HK-2 (cell line): ENCODE results near the gene MINDY4.

ENCODE experiments used
- DNase-seq: peaks from one replicate; pipeline ENCODE4 v3.0.0-alpha.2; 2018; ENCODE audit not compliant: unreplicated experiment

MINDY4 gene

DNA sequence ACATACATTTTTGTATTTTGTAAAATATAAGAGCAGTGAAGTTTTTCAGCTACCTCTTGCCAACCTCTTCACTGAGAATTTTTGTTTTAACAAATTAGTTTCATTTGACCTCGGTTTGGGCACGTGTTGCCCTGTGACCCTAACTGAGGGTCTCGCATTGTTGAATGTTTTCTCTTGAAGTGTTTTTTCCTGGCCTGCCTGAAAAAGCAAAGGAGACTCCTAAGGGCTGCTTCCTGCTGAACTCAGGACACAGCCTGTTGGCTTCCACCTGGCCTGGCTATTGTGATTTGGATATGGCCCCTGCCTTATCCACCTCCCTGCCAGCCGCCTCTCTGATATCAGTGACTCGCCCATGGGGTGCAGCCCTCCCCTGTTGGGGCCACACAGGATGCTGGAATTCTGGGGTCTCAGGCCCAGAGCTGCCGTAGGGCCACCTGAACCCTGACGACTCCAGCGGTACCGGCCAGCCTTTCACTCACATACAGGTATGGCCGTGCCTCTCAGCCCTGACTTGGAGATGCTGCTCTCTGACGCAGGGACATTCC is 81.6 kb downstream of the MINDY4 start:
- no peak for DNase-seq

DNA sequence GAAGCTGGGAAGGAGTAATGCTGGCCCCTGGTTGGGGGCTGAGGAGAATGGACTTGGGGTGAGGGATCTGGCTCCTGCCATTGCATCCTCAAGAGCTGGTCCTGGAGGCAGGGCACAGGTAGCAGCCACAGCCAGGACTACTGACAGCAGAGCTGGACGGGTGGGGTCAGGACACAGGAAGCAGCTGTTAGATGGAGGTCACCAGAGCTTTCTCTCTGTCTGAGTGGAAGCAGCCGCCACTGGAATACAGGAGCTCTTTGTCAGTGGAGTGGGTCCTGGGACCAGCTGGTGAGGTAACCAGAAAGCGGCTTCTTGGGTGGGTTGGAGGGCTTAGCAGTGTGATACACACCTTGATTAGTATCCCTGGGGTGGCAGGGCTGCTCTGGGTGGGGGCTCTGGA is 82.4 kb downstream of the MINDY4 start:
- no peak for DNase-seq

DNA sequence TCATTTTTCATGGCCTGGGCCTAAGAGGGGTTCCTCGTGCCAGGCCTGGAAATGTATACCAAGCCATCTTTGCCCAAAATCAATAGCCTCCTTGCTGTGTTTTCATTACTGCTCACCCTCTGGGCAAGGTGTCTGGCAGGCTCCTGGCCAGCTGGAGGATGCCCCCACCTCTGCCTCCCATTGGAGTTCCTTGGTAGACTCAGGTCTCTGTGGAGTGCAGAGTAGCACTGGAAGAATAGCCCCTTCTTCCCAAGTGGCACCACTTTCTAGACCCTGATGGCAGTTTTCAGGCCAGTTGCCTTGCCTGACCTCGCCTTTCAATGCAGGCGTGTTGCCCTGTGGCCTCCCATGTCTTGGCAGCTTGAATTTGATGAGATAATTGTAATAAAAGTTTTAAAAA is 84.7 kb downstream of the MINDY4 start:
- no peak for DNase-seq

DNA sequence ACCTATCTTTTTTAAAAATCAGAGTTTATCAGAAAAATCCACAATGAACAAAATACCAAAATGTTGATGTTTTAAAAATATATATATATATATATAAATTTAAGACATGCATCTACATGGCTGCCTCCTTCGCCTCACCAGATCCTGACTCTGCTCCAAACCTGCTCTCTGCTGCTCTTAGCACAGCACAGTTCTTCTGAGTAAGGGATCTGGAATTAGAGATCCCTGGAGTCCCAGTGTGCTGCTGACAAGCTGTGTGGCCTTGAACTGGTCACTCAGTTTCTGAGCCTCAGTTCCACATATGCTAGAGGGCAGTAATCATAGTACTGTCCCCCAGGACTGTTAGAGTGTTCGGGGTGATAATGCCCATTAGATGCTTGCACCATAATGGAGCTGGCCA is 87.4 kb downstream of the MINDY4 start:
- DNase-seq = no peak

DNA sequence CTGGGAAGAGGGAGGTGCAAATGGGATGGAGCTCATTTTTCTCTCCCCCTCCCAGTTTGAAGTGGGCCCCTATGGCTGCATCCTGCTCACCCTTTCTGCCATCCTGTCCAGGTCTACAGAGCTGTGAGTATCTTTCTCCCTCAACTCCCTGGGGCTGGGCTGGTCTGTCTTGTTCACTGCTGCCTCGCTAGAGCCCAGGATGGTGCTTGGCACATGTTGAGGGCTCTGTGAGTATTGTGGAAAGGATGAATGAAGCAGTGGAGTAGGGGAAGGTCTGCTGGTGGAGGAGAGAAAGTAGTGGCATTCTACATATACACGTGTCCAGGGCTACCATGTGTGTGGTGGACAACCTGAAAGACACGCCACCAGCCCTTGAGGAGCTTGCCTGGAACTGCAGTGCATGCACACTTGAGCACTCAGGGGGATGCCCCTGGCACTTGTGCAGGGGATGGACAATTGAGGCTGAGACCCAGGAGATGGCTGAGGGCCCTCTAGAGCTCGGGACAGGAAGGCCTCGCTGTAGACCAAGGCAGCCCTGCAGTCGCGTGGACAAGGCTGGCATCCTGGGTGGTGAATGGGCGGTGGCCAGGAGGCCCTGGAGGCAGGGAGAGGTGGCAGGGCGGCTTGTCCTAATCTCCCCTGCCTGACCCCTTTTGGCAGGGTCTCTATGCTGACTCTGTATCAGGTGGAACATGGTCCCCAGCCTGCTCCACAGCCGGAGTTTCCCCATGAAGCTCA is 88.2 kb downstream of the MINDY4 start:
- no peak for DNase-seq

DNA sequence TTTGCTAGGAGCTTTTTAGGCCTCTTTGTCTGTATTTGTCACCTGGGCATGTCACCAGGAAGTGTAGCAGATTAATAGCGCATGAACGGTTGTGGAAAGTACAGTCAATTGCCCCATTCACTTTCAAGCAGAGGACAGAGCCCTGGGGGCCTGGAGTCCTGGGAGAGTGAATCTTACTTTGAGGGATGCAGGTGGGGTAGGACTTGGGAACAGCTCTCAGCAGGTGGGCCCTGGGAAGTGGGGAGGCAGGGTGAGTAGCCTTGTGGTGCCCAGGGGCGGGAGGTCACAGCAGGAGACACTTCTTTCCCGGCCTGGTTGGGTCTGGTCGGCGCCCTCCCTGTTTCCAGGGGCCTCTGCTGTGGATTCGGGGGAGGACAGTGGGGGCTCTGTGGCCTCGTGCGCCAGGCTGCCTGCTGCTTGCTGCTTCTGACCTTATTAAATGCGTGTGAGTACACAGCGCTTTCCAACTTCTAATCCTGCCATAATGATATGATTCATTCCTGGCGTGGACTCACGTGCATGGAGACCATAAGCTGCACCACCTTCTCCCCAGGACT is 88.8 kb downstream of the MINDY4 start:
- no peak for DNase-seq

DNA sequence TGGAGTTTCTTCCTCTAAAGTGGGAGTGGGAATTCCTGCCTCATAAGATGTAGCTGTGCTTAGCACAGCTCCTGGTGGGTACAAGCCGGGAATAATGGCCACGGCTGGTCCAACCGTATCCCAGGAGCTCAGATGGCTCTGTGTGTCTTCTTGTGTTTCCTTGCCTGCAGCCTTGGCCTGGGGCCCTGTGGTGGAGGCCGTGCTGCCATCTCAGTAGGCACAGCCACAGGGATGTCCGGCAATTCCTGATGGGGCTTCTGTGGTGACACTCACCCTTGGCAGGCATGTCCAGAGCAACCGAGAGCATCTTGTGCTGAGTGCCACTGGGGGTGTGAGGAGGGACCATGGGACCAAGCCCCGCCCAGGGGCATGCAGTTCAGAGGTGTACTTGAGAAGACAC is 90.4 kb downstream of the MINDY4 start:
- DNase-seq = no peak

DNA sequence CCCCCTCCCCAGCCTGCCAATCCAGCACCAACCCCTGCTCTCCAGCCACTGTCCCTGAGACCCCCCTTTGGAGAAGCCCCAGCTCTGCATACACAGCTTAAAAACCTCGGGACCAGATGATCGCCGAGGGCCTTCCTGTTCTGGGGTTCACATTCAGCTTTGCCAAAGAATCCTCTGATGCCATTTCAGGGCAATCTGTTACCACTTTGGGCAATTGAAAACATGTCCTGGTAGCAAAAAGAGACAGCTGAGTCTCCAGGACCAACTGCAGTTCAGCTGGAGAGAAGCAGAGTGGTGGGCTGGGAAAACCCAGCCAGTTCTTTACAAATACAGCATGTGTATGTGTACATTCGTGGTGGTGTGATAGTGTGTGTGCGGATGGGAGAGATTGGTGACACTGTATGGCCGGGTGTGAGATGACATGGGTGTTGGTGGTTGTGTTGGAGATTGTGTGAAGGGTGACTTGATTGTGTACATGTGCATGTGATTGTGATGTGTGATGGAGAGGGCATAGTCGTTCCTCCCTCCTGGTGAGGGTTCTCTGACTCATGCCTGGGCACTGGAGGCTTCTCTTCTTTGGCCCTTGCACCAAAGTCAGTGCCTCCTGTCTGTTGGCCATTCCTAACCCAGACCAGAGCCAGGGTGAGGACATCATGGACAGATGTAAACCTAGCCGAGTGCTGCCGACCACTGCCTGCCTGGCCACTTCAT is 91.9 kb downstream of the MINDY4 start:
- no peak for DNase-seq

DNA sequence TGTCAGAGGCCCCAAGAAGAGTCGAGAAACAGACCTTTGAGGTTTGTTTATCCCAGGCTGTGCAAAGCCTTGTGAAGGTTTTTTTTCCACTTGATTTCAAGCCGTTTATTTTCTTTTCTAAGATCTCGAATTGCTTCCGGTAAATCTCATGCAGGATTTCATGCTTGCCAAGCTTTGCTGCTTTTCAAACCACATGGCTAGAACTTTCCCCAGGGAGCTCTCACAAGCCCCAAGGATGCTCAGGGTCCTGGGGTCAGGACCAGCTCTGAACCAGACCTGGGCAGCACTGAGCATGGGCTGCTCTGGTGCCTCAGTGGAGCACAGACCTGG is 92.5 kb downstream of the MINDY4 start:
- no peak for DNase-seq

DNA sequence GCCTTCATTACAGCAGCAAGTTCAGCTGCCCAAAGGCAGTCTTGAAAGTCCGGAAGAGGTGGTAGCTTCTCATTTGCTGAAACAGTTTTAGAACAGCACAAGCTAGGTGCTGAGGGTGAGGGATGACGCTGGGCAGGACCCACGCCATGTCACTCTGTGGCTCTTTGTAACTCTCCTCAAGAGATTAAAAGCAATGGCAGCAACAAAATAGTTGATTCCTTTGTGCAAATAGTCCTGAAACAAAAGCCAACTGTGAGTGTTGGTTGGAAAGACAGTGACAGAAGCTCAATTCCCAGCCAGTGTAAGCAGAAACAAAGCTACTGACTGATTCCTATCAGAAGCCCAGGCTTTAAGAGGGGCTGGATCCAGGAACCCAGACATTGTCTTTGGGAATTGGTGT is 92.9 kb downstream of the MINDY4 start:
- DNase-seq = no peak

DNA sequence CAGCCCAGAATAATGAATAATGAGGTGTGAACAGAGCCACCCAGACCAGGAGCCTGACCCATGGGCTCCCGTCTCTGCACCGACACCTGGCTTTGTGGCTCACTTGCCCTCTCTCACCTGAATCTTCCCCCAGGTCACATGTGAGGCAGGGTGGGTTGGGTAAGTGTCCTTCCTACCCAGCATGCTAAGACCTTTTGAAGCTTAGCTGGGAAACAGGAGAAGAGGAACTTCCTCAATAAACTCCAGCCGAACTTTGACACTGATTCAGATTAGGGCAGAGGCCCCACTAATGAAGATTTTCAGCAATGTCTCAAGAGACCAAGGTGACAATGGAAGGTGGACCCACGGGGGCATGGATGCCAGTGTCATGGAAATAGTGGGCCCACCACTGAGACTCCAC is 93.9 kb downstream of the MINDY4 start:
- DNase-seq = no peak

DNA sequence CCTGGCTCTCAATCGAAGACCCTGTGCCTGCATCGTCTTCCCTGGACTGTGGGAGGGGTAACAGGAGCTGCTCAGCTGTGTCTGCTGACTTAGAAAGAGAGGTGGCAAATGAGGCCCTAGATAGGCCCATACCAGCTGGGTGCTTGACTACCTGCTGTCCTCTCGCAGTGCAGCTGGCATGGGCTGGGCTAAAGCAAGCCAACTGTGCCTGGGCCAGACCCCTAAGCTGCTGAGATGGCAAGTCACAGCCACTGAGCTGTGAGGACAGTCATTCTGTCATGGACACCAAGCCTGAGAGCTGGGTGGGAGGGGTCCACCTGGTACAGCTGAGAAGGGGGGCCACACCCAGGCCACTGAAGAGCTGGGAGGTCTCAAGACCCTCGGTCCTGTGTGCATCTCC is 94.6 kb downstream of the MINDY4 start:
- no peak for DNase-seq

DNA sequence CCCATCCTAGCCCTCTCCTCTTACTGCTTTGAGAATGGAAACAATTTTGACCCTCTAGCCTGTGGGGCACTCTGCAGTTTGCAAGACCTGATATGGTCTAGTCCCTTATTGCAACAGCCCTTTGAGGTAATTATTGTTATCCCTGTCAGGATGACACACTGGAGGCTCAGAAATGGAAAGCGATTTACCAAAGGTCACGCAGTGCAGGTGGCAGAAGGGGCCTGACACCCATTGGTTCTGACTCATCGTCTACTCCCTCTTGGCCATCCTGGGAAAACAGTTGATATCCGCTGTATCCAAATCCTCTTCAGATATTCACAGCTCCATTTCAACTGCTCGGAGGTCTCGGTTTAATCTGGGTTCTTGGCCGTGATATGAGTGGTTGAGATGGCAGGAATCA is 95.7 kb downstream of the MINDY4 start:
- no peak for DNase-seq

DNA sequence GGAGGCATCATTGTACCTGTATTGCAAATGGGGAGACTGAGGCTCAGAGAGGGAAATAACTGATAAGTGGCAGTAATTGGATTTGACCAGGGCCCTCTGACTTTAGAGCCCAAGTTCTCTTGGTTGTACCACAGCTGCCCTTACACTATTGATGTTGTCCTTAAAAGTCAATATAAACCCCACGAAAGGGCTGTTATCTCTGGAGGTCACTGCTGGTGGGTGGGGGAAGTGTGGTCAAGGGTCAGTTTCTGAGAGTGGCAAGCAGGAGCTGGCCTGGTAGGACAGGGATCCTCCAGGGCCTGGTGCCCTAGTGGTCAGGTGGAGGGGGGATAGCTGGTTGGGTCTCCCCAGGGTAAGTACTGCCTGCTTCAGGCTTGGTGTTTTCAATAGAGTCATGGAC is 96.3 kb downstream of the MINDY4 start:
- no peak for DNase-seq

DNA sequence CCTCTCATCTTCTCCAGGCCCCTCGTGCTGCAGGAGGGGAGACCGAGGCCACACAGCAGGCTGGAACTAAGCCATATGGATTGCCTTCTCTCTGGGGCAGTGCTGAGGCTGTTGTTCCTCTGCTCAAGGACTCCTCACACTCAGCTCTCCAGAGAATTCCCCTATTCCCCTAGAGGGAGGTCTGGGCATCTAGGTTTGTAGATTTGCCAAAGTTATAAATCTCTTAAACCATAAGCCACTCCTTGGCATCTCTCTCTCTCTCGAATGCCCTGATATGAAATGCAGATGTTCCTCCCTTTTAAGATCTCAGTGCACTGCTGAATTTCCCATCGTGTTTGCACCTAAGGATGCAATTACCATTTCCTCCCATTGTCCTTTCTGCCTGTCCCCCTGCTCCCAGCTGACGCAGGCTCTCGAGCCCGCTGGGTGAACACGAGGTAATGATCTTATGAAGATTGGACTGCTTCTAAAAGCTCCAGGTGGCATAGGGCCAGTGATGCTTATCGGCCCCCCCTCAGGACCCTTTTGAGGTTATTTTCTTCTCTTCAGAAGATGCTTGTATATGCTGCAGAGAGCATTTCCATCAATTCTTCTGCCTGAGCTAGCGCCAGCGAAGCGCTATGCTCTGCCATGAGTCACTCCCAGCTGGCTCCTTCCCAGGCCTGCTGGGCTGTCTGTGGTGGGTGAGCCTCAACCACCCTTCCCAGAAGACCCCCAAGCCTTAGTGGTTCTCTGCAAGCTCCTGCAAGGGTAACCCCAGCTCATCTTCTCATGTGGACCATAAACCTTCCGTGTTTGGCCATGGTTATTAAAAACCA is 98.8 kb downstream of the MINDY4 start:
- DNase-seq = no peak

DNA sequence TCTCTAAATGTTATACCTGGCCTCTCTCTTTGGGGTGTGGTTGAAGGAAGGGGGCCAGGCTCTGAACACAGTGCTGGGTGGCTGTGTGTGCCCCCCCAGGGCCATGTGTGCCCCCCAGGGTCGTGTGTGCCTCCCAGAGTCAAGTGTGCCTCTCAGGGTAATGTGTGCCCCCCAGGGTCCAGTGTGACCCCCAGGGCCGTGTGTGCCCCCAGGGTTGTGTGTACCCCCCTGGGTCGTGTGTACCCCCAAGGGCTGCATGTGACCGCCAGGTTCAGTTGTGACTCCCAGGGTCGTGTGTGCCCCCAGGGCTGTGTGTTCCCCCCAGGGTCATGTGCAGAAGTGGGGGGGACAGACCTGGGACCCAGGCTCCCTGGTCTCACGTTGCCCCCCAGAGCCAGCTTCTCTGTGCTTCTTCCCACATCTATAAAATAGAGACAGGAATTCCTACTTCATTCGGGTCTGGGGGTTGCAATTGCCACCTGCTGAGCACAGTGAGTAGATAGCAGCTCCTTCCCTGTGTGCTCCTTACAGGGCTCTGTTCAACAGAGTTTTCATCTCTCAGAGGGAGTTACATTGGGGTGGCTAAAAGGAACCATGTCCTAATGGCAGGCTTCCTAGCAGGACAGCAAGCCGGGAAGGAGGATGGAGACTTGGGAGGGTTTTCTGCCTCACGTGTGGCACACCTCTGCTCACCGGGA is 99.8 kb downstream of the MINDY4 start:
- DNase-seq = no peak

DNA sequence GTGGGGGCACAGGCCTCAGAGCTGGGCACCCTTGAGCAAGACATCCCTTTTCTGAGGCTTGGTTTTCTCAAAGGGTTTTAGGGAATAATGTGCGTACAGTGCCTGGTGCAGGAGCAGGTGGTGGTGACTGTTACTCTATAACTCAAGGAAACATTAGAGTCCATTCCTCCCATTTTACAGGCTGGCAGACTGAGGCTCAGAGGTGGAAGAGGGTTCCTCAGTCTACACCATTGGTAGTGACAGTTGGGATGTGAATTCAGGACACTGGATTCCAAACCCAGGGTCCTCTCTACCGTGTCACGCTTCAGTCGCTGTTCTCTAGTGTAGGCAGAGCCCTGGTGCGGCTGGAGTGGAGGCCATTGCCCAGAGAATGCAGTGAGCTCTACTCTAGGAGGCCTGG is 100.4 kb downstream of the MINDY4 start:
- DNase-seq = no peak

DNA sequence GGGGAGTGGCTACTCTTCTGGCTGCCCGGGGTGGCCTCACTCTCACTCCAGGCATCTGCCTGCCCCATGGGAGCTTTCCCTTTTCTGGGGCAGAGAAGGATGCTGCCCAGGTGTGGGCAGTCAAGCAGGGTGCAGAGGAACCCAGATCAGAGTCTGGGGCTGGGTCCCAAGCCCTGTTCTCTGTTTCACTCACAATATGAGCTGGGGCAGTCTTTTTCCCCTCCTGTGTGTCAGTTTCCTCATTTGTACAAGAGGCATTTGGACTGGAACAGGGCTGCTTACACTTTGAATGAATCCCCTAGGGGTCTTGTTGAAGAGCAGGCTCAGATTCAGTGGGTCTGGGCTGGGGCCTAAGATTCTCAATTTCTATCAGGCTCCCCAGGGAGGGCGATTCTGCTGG is 102.0 kb downstream of the MINDY4 start:
- no peak for DNase-seq

DNA sequence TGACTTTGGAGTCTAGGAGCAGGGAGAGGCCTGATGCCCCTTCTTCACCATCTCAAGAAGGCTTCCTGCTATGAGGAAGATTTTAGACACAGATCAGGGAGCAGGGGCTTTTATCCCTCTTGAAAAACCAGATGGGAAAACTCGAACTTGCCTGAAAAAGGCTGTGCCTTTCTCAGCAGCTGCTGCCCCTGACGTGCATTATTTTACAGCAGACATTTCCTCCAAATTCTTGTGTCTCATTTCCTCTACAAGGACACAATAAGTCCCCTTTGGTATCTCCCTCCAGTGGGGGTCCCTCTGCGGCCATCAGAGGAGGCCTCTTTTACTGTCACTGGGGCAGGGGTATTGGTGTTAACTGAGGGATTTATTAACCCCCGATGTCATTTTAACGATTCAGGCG is 102.4 kb downstream of the MINDY4 start:
- no peak for DNase-seq

DNA sequence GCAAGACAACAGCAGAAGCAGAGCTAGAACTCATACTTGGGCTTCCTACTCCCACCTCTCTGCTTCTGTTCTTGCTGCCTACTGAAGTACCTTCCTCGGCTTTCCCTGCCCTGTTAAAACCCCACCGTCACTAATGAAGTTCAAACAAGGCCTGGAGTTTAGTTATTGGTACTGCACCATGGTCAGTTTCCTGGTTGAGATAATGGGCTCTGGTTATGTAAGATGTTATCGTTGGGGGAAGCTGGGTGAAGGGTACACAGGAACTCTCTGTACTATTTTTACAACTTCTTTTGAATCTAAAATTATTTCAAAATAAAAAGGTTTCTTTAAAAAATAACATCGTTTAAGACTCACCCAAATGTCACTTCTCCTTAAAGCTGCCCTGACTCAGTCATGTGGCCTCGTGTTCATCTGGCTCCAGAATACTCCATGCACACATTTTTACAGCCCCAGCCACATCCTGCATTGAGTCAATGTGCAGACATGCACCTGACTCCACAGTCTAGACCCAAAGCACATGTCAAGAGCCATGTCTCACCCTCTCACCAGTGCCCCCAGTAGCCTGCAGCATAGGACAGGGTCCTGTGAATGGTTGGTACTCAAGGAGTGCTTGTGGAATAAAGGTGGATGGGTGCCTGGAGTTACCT is 103.6 kb downstream of the MINDY4 start:
- DNase-seq = no peak
